ENCODE data around the gene PSME3IP1.
"Not testable (repeated sequence)": the region's sequence is repeated elsewhere in the genome, so short reads cannot be mapped to it uniquely, and the experiment has no call there.

The PSME3IP1 gene

DNA sequence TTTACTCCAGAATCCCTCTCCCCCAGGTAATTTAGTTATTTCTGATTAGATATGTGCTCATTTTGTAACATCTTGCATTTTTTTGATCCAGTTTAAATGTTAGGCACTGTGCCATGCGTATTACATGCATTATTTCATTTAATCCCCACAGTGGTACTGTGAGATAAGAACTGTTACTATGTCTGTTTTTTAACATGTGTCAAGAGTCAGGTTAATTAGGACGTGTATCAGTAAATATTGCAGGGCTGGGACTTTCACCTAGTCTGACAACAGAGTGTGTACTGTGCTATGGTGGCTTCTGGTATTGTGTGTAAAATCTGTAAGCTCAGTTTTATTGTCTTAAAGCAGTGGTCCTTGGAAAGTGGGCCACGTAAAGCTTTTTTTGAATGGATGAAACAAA, 10.9 kb upstream of the PSME3IP1 start:
- DNase-seq (ENCODE audit: low read depth in 2 of 2), result no peak

DNA sequence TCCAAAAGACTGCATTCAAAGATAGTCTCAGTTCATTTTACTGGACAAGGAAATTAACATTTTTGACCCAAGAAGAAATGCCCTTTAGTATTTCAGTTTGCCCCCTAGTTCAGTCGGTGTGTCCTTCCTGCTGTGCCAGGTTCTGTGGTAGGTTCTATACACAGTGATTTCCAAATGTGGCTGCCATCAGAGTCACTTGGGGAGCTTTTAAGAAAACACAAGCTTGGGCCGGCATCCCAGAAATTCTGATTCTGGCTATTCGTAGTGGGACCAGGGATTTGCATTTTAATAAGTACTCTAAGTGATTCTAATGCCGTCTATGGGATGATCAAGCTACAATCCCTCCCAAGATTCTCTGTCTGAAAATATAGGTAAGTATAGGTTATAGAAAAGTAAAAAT, 10.4 kb upstream of the PSME3IP1 start:
- no peak for DNase-seq (ENCODE audit: low read depth in 2 of 2)

DNA sequence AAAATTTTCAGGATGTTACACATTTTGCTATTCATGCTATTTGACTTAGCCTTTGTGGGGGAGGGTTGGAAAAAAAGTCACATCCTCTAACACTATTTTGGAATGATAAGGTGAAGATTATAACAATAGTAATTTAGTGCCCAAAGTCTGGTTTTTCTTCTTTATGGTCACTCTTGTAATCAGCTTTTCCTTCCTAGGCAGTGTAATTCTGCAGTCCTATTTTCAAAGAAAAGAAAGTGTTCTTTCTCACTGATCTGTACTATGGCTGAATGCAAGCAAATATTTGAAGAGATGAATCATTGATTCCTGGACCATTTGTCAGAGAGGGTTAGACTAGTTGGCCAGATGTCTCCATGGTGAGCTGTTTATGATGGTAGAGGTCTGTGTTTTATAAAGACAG, 8.7 kb upstream of the PSME3IP1 start:
- no peak for DNase-seq (ENCODE audit: low read depth in 2 of 2)

DNA sequence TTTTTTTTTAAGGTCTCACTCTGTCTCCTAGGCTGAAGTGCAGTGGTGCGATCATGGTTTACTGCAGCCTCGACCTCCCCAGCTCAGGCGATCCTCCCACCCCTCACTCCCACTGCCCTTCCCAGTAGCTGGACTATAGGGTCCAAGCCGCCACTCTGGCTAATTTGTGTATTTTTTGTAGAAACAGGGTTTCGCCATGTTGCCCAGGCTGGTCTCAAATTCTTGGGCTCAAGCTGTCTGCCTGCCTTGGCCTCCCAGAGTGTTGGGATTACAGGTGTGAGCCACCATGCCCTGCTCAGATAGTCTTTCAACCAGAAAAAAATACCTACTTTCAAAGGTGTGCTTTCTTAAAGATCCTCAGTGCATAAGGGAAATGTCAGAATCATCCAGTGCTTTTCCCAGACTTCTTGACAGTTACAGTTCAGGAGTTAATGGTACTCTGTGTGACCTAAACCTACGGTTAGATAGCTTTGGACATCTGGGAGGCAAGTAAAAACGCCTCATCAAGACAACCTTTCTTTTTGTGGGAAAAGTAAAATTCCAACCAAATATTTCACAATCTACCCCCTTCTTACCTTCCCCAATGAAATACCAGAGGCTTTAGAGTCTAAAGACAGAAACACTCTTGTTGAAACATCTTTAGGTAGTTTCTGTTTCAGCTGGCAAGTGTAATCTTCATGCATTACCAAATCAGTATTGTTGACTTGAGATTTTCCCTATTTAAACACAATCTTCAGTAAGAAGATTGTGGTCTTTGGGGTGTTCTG, 7.1 kb upstream of the PSME3IP1 start:
- DNase-seq (ENCODE audit: low read depth in 2 of 2), result no peak

DNA sequence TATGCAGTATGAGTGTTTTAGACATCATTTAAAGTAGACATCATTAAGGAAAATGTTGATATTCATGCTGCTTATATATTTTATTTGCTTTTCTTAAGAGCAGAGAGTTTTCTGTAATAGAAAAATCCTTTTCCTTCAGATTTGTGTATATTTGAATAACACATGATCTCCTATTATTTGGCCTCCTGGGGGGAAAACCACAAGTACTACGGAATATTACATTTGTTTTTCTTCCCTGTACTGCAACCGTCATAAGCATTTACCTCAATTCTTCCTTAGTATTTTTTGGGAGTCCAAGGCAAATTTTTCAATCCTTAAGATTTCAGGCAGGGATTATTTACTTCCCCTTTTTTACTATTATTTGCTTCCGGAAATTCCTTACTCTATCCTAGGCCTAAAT, 6.3 kb upstream of the PSME3IP1 start:
- no peak for DNase-seq (ENCODE audit: low read depth in 2 of 2)

DNA sequence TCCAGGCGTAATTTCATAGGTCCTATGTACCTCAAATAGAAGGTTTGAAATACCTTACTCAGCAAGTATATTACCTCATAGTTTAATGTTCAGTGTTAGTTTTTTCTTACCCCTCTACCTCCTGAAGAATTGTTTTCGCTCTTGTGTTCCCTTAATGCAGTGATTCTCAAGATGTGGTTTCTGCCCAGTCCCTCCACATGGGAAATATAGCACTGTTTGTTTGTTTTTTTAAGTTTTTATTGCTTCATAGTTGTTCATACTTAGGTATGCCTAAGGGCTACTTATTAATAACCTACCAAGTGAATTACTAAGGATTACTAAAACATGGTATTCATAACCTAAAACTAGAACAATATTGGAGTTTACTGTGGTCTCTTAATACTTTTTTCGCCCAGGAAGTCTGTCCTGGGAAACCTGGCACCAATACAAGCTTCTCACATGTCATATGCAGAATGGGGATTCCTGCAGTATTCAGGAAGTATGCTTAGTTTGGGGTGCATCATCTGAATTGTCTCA, 5.3 kb upstream of the PSME3IP1 start:
- DNase-seq (ENCODE audit: low read depth in 2 of 2), result no peak

DNA sequence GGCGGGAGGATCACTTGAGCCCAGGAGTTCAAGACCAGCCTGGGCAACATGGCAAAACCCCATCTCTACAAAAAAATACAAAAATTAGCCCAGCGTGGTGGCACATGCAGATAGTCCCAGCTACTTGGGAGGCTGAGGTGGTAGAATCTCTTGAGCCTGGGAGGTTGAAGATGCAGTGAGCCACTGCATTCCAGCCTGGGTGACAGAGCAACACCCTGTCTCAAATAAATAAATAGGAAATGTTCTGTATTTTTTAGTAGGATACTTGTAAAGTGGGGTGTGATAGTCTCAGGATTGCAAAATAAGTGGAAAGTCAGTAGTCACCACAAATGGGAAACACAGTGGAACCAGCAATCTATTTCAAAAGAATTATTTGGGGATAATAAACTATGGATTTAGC, 4.3 kb upstream of the PSME3IP1 start:
- no peak for DNase-seq (ENCODE audit: low read depth in 2 of 2)

DNA sequence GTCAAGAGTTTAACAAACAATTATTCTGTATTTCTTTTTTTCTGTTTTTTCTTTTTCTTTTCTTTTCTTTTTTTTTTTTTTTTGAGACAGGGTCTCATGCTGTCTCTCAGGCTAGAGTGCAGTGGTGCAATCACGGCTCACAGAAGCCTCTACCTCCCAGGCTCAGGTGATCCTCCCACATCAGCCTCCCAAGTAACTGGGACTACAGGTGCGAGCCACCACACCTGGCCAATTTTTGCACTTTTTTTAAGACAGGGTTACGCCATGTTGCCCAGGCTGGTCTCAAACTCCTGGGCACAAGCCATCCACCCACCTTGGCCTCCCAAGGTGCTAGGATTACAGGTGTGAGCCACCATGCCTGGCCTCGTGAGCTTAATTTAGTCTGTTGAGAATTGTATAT, 3.7 kb upstream of the PSME3IP1 start:
- not testable (repeated sequence) for DNase-seq (ENCODE audit: low read depth in 2 of 2)

DNA sequence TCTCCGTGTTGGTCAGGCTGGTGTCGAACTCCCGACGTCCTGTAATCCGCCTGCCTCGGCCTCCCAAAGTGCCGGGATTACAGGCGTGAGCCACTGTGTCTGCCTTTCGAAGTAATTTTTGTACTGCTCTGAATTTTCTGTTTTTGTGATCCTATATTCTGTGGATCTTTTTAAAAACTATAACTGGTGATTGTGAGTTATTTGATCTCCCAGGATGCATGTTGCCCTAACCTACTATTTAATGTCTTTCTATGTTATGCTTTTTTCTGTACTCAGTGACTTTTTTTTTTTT, 2.8 kb upstream of the PSME3IP1 start:
- no peak for DNase-seq (ENCODE audit: low read depth in 2 of 2)

DNA sequence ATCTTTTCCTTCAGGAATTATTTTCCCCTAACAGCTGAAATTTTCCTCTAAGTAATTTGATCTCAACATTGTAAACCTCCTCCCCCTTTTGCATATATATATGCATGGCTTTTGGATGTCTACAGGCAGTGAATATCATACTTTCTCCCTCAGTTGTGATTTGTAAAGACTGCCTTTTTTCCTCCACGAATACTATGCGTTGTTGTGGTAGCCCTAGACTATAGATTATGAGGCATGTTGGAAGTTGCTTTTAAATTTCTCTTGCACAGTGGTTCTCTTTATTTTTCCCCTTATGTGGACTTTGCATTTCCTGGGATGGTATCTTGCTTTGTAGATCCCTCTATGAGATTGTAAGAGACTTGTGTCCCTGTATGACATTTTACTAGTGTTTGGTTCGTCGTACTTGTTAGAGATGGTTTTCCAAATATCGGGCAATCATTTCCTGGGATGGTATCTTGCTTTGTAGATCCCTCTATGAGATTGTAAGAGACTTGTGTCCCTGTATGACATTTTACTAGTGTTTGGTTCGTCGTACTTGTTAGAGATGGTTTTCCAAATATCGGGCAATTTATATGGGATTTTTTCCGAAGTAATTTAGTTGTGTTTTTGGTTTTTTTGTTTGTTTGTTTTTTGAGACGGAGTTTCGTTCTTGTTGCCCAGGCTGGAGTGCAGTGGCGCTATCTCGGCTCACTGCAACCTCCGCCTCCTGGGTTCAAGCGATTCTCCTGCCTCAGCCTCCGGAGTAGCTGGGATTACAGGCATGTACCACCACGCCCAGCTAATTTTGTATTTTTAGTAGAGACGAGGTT, 2.3 kb upstream of the PSME3IP1 start:
- not testable (repeated sequence) for DNase-seq (ENCODE audit: low read depth in 2 of 2)

DNA sequence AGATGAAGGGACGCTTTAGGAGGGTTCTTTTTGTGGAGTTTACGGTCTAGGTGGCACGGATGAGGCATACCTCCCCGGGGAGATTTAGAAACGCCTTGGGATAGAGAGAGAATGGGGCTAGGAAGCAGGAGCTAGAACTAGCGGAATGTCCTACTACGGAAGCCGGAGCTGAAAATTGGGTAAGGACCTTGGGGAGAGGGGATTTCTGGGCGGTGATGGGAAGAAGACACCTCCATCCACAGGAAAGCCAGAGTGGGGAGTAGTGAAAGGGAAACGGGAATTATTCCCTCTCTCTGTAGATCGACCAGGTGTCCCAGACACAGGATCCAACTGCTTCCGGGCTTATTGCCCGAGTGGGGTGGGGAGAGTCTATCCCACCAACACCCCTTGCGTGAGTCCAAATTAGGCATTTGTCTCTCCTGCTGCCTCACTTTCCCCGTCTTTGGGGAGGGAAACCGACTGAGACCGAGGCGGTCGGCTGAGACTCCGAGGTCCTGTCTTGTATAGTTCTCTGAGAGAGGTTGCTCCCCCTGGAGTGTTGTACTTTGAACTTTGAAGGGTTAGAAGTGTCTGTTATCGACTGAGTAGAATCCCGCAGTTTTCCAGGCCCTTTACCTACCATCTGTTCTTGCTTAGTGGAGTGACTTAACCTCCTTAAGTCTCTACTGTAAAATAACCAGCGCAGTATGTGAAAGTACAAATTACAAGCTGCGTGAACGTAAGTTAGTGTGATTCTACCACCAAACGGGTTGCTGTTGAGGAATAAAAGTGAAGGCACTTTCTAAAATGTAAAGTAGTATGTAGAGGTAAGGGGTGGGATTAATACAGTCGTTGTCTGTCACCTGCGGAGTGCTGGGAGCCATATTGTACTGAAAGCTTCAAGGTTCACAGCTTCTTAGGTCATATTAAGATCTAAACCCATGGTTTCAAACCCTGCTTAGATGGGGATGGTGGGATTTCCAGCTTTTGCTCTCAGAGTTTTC, 1.3 kb upstream of the PSME3IP1 start:
- DNase-seq (ENCODE audit: low read depth in 2 of 2), result no peak

DNA sequence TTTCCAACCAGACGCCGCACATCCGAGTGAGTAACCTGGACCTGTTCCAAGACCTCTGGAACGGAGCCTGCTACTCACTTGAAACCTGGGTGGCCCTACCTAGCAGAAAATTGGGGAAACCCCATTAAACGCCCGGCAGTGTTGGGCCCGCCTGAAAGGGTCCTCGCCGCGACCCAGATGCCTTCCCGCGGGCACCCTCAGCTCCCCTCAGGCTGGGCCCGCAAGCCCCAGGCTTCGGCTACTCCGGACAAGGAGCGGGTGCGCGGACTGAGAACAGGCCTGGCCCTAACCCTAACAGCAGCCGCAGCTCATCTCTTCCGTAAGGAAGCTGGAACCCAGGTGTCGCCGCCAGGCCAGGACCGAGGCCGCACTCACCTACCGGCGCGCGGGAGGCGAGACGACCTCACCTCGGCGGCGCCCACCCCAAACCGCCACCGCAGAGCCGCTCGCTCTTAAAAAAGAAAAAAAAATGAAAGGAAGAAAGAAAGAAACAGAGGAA, 344 bp downstream of the PSME3IP1 start:
- DNase-seq (ENCODE audit: low read depth in 2 of 2), result peak; percentile 19 to 22

DNA sequence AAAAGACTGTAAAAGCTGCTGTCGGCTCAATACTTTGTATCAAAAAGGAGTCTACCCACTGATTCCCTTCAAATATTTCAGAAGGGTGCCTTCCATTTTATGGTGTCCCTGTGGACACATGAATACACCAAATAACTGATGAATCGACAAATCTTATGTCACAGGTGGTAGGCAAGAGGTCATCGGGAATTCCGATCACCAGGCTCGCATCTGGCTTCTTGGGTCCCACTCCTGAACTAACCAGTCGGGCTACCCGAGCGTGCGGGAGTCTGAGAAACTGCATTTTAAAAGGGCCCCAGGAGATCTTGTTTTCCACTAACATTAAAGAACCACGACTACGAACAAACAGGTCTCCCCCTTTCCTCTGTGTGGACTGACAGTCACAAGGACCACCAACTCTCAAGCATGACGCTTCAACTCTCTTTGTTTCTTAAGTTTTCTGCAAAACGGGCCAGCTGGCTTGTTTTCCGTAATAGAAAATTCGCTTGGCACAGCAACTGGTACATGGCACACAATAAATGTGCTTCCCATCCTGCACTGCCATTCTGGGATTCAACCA, 873 bp downstream of the PSME3IP1 start:
- DNase-seq (ENCODE audit: low read depth in 2 of 2), result no peak

DNA sequence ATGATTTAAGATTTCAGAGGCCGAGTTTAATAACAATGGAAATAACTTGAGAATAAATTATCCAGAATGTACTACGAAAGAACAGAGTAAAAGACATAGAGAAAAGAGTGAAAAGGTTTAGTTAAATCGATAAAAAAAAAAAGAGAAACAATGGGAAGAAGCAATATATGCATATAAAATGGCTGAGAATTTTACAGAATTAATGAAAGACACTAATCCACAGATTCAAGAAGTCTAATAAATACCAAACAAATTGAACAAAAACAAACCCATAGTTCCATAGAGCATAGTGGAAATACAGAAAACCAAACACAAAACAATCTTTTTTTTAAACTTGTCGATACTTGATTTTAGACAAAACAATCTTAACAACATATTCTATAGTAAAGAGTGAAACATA, 1.7 kb downstream of the PSME3IP1 start:
- no peak for DNase-seq (ENCODE audit: low read depth in 2 of 2)

DNA sequence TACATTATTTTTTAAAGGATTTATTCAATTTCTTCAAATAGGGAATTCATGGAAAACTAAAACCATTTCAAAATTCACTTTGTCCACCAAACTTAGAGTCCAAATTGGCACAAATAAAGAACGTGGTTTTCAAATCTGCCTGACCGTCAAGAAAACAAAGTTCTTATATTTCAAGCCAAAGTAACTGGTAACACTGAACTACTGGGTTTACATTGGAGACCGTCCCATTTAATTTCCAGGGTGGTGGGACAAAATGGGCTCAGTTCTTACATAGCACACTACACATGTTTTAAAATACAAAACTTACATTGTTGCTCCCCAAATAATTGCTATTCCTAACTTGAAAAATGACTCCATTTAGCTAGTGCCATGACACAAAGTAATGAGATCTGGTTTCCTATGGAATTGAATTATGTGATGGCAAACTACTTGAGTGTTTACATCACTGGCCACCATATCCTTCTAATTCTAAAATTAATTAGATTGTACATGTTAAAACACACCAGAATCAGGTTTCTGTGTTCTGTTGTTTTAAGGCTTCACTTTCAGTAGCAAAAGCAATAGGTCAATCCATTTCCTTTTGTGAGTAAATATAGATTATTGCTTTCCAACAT, 6.5 kb downstream of the PSME3IP1 start:
- no peak for DNase-seq (ENCODE audit: low read depth in 2 of 2)

DNA sequence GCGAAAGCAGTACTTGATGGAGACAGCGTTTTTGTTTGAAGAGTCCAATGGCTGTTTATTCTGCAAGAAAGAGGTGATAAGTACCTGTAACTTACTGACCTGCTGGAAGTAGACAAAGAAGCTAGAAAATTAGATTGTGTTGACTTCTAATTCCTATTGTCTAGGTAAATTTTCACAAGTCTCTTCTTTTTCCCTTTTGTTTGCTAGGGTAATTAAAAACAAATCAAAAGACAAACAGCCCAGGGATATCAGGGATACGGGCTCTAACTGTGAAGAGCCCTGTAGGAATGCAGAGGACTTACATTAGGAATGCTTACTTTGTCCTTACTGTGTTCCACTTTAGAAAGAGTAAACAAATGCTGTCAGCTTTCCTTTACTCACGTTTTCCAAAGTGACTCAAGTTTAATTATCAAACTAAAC, 7.0 kb downstream of the PSME3IP1 start:
- no peak for DNase-seq (ENCODE audit: low read depth in 2 of 2)

DNA sequence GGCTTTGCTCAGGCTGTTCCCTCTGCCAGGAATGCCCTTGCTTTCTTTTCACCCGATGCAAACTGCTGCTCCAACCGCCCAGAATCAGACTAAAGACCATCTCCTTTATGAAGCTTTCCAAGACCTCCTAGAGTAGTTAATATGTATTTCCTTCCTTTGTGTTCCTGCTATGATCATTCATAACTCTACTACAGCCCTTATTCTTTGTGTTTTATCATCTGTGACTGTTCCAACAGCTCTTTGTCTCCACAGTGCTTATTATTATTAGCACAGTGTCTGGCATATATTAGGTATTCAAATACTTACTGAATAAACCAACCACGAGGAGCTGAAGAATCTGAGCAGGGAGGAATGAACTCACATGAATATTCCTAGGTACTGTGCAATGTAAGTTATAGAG, 7.6 kb downstream of the PSME3IP1 start:
- no peak for DNase-seq (ENCODE audit: low read depth in 2 of 2)

DNA sequence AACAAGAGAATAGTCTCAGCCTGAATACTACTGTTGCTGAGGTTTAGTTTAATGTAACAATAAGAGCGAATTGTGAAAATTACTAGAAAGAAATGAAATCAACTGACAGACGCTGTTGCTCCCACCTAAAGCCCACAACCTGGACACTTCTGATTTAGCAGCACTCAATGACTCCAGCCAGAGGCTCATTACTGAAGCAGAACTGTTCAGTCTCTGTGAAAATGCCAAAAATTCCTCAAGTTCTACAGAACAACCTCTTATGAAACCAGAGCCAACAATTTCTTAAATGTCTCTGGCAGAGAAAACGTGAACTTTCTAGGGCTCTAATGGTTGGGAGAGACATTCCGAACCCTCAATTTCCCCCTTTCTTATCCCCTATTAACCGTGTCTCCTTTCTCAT, 9.9 kb downstream of the PSME3IP1 start:
- DNase-seq (ENCODE audit: low read depth in 2 of 2), result no peak

DNA sequence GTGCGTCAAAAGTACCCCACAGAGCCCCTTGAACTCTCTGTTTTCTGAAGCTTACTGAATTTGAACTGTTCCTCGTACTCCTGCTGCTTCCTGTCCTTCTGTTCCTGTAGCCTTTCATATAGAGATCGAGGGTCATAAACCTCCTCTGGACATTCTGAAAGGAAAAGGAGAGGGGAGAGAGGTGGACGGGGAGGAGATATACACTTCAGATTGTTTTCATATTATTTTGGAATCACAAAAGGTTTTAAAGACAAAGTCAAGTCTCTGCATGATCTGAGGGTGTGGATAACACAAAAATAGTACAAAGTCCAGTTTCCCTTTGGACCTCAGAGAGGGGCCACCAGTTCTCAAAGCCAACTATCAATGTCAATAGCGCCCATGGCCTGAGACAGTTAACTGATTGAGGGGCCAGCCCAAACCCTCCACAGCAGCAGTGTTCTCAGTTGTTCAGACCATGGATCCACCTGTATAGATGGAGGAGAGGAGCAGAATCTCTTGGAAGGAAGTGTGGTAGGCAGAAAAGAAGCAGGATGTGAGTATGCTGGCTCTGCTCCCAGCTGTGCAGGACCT, 13.0 kb downstream of the PSME3IP1 start:
- no peak for DNase-seq (ENCODE audit: low read depth in 2 of 2)

DNA sequence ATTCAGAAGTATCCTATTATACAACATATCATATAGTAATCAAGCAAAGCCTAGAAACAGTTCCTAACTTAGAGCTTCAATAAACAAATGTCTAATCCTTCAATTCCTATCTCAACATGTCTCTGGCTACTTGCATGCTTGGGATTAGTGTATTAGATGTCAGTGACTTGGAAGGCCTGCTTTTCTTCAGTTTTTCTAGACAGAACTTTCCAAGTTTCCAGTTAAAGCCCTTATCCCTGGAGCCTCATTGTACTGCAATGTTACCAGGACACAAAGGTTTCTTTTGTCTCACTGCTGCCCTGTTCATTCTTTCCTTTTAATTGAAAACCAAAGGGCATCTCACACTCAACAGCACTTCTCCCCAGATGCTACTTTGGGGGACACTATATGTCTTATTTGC, 16.5 kb downstream of the PSME3IP1 start:
- no peak for DNase-seq (ENCODE audit: low read depth in 2 of 2)

DNA sequence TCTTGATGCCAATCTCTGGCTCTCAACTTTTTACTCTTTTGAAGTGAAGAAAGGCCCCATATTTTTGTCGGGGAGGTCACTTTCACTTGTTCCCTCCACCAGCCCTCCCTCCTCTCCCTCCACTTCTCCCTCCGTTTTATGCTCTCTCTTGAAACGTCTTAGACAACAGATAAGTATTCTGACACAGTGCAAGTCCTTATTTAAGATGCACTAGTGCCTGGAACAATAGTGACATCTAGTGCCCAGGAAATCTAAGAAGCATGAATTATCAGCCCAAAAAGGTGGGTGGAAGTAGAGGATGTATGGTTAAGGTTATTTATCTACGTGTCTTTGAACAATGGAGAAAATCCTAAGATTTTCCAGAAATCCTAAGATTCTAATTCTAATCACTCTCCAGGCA, 17.9 kb downstream of the PSME3IP1 start:
- DNase-seq (ENCODE audit: low read depth in 2 of 2), result no peak
